HL-60/S4 treated with phorbol 12-myristate 13-acetate at 8.2 ng/mL for 4 days and 3 days (cell line): ENCODE measurements around the gene ITGB7.
"Not testable (repeated sequence)": the region's sequence is repeated elsewhere in the genome, so short reads cannot be mapped to it uniquely, and the experiment has no call there.

ENCODE experiments used
- in situ Hi-C: fragments of 300-500 bp; cut with MboI; formaldehyde crosslinking; loops from 2 replicates; pipeline ENCODE4 v1.15.0; 2022; ENCODE audit warnings: low sequenced_read_pairs

ITGB7 gene

DNA sequence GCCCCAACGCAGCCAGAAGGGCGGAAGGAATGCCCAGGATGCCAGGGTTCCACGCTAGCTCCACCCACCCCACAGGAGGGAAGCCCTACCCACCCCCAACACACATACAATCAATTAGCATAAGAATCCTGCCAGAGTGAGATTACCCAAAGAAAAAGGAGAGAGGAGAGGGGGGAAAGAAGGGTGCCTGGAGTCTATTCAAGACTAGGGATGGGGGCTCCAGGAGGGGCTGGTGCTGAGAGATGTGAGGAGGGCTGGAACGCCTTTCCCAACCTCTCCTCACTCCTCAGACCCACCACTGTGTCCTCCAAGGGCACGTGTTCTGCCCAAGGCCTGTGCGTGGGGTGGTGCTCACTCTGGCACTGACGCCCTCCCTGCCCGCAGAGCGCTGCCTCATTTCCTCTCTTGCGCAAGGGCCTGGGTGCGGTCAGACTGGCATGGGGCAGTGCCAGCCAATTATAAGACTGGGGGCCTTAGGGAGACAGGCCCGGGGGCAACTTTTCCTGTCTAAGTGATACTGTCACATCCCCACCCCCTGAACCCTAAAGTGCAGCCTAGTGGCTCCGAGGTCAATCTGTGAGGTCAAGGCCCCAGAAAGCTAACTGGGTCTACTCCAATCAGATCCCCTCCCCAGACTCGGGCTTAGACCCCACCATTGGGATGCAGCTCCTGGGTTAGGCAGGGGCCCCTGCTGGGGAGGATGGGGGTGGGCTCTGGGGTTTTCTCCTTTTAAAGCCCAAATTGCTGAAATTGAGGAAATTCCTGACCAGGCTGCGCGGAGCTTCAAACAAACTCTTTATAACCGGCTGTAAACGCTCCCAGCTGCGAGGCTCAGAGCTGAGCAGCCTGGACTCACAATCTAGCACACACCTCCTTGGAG is 10.2 kb upstream of the ITGB7 start:
- in situ Hi-C loops: no loop called here

- in situ Hi-C loops: no loop called here
Observed at GRCh38 chr12:53215497-53215896, 8.4 kb upstream of the ITGB7 start.

DNA sequence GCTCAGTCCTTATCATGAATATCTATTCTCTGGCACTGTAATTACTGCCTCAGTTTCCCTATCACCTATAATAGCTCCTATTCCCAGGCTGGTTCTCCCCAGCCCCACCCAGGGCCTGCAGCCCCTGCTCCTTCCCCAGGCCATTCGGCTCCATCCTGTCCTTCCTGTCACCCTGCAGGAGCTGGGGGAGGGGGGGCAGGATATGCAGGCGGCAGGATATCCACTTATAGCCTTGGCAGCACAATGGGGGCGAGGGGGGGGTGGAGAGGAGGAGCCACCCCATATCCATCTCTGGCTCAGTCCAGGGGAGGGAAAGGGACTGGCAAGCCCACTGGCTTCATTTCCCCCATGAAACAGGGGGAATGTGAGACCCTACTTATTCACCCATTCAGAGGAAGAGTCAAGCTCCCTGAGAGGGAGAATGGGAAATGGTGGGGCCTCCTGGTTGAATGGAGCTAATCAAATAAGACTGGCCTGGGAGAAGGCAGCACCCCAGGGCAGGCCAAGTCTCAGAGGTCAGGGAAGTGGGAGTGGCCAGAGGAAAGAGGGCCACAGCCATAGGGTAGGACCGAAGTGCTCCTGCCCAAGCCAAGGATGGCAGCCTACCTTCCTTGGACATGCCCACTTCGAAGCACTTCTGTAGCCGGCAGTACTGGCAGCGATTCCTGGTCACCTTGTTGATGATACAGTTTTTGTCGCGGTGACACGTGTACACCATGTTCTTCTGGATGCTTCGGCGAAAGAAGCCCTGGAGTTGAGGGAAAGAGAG is 7.8 kb upstream of the ITGB7 start:
- in situ Hi-C loops: loop anchor here (5.0 kb wide), 1 partner anchor 82 kb away; the partner anchor contains the start of genes MYG1 and PFDN5

GRCh38 chr12:53214221-53214620 is 7.2 kb upstream of the ITGB7 start:
- in situ Hi-C loops: loop anchor here (5.0 kb wide), 1 partner anchor 83 kb away; the partner anchor contains the start of genes MYG1 and PFDN5

GRCh38 chr12:53213348-53213747 is 6.3 kb upstream of the ITGB7 start:
- in situ Hi-C loops: loop anchor here (5.0 kb wide), 1 partner anchor 84 kb away; the partner anchor contains the start of genes MYG1 and PFDN5

DNA sequence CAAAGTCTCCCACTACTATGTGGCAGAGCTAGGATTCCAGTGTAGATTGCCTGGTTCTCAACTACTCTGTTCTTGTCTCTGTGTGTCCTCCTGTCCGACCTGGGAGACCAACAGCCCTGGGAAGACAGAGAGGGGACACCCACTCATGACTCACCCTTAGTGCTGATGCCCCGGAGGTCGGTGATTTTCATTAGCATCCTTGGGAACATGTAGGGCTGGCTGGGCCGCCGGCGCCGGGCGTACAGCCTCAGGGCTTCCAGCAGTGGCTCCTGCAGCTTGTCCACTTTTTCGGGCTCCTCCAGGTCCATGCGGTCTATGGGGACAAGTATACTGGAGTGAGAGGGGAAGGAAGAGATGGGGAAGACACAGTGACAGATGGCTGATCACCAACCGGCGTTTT is 5.9 kb upstream of the ITGB7 start:
- in situ Hi-C loops: loop anchor here (5.0 kb wide), 1 partner anchor 84 kb away; the partner anchor contains the start of genes MYG1 and PFDN5

- in situ Hi-C loops: loop anchor here (5.0 kb wide), 1 partner anchor 86 kb away; the partner anchor contains the start of genes MYG1 and PFDN5
Observed at GRCh38 chr12:53211476-53212381, 4.7 kb upstream of the ITGB7 start.

- in situ Hi-C loops: loop anchor here (5.0 kb wide), 1 partner anchor 86 kb away; the partner anchor contains the start of genes MYG1 and PFDN5
Observed at GRCh38 chr12:53210843-53211242, 3.8 kb upstream of the ITGB7 start.

DNA sequence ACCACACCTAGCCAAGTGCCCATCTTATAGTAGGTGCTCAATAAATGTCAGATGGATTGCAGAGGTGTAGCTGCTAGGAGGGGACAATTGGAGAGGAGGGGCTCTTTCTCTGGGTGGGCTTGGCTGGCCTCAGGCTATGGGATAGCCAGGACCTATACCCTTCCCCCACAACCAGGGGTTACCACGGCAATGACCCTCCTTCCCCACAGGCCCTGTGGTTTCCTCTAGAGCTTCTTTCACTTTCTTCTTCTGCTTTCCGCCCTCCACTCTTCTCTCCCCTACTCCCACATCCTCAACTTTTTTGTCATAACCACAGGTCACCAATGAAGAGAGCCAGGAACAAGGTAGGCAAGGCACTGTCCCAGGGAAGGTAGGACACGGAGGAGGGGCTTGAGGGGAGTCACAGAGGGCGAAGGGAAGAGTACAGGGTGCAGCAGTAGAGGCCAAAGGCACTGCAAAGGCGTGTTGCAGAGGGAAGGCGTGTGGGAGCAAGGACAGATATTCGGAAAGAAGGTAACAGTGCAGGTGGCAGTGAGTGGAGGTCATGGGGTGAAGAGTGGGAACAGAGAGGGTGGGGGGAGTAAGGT is 1.9 kb upstream of the ITGB7 start:
- in situ Hi-C loops: no loop called here

DNA sequence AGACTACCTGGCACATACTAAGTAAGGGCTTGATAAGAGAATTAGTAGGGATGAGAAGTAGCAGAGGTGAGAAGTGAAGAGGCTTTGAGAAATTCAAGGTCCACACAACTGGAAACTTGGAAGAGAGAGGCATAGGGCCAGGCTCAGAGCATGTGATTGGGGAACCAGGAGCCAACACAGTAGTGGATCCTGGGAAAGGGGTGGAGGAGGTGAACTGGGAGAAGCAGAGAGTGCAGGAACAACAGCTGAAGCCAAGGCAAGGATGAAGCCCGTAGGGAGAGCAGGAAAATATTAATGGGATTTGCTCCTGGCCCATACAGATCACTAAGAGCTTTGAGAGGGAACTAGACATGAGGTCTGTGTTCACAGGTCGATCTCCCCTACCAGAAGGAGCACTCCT is 1.4 kb upstream of the ITGB7 start:
- in situ Hi-C loops: no loop called here

- in situ Hi-C loops: no loop called here
Observed at GRCh38 chr12:53205747-53206419, 1.2 kb downstream of the ITGB7 start.

DNA sequence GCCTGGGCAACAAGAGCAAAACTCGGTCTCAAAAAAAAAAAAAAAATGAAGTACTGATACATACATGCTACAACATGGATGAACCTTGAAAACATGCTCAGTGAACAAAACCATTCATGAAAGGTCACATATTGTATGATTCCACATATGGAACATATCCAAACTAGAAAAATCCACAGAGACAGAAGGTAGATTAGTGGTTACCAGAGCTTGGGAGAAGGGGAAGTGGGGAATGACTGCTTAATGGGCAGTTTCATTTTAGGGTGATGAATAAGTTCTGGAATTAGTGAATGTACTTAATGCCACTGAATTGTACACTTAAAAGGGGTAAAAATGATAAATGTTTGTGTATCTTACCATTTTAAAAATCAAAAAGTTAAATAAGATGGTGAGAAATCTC is 2.7 kb downstream of the ITGB7 start:
- in situ Hi-C loops: no loop called here

GRCh38 chr12:53202316-53202715 is 4.7 kb downstream of the ITGB7 start:
- in situ Hi-C loops: not testable (repeated sequence)

DNA sequence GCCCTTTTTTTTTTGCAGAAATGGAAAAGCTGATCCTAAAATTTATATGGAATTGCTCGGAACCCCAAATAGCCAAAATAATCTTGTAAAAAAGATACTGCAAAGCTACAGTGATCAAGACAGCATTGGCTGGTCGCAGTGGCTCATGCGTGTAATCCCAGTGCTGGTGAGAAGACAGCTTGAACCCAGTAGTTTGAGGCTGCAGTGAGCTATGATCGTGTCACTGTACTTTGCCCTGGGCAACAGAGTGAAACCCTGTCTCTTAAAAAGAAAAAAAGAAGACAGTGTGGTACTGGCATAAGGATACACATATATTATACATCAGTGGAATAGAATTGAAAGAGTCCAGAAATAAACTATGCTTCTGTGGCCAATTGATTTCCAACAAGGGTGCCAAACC is 5.4 kb downstream of the ITGB7 start:
- in situ Hi-C loops: no loop called here

DNA sequence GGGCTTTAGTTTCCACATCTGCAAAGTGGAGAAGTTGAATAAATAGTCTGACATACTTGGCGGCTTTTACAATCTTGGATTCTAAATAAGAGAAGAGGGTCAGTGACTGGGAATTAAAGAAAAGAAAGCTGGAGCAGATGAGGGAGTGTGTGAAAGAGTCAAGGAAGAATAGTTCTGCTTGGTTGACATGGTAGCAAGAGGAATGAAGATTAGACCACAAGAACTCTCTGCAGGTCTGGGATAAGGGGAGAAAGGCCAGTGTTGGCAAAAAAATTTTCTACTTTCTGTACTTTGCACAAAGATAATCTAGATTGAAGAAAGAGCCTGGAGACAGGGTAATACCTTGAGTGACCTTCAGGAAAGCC is 5.9 kb downstream of the ITGB7 start:
- in situ Hi-C loops: no loop called here

DNA sequence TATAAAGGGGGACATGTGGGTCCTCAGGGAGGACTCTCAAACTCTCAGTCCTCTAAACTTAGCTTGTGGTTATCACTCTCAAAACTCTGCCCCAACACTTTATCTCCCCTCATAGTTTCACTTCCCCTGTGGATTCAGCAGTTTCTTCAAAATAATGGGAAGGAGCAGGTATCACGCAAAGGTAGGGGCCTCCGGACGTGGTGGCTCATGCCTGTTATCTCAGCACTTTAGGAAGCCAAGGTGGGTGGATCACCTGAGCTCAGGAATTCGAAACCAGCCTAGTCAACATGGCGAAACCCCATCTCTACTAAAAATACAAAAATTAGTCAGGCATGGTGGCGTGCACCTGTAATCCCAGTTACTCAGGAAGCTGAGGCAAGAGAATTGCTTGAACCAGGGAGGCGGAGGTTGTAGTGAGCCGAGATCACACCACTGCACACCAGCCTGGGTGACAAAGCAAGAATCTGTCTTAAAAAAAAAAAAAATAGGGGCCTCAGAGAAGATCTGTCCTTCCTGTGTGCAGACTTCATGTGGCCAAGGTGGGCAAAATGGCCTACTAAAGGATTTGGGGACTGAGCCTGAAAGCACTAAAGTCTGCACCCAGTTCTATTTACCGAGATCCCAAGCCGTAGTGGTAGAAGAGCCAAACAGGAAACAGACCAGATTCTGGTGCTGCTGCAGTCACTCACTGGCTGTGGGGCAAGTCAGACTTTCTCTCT is 6.4 kb downstream of the ITGB7 start:
- in situ Hi-C loops: no loop called here

GRCh38 chr12:53200107-53200457 is 7.0 kb downstream of the ITGB7 start:
- in situ Hi-C loops: no loop called here

- in situ Hi-C loops: no loop called here
Observed at GRCh38 chr12:53199700-53200099, 7.4 kb downstream of the ITGB7 start.

- in situ Hi-C loops: no loop called here
Observed at GRCh38 chr12:53198486-53199110, 8.5 kb downstream of the ITGB7 start.
